Measurements from ENCODE around the gene TRIM46. TPM values are rescaled to one million over a fixed set of nuclear protein-coding genes. Genes with fewer than 3 reads are reported as not detected.

Gene TRIM46
- total and polyA plus RNA-seq, 9 of the 15 experiments (the other 6 are each of a cell fraction or from before 2014, with no cell fraction given): 0.05 to 0.60 (median 0.16) TPM; not detected in 3

GRCh38 chr1:155172732-155173477 lies 744 bp upstream of the TRIM46 start, which contains the start of gene KRTCAP2 (continued):
- TF ChIP-seq TCF3 (CRISPR knock-in tag; IDR thresholded peaks at IDR 0.05) (no peak), KAT2B (IDR thresholded peaks at IDR 0.05; ENCODE audit: low read depth, low read length) (no peak), PHB2 (IDR thresholded peaks at IDR 0.05; ENCODE audit: low read depth) (no peak), MBD2 (IDR thresholded peaks at IDR 0.05; ENCODE audit: borderline replicate concordance, low read depth) (peak; percentile 71), ATF6 (CRISPR knock-in tag; IDR thresholded peaks at IDR 0.05) (no peak; the same call in 1 of the 2 replicates), MGA (IDR thresholded peaks at IDR 0.05) (no peak), SMAD1 (IDR thresholded peaks at IDR 0.05; ENCODE audit: low read depth, low read length, partially characterized antibody) (peak; percentile 51), POLR2AphosphoS5 (IDR thresholded peaks at IDR 0.05; ENCODE audit: control insufficient read depth, insufficient read depth, low read depth, low read length) (peak; percentile 88), ZNF76 (CRISPR knock-in tag; IDR thresholded peaks at IDR 0.05; ENCODE audit: borderline replicate concordance) (no peak), ARID3B (CRISPR knock-in tag; IDR thresholded peaks at IDR 0.05; ENCODE audit: borderline replicate concordance) (no peak), TOE1 (IDR thresholded peaks at IDR 0.05; ENCODE audit: borderline replicate concordance) (peak; percentile 53; the same call in 1 of the 2 replicates), TOE1 (CRISPR knock-in tag; IDR thresholded peaks at IDR 0.05; ENCODE audit: borderline replicate concordance, low read depth) (no peak)
